ENCODE results near the gene ITPKB. TPM values are rescaled to one million over a fixed set of nuclear protein-coding genes. Genes with fewer than 3 reads are reported as not detected.

ITPKB gene
- total RNA-seq, 4 donors from 2014 or later = 22.2 to 68.6 (median 31.5) TPM

DNA sequence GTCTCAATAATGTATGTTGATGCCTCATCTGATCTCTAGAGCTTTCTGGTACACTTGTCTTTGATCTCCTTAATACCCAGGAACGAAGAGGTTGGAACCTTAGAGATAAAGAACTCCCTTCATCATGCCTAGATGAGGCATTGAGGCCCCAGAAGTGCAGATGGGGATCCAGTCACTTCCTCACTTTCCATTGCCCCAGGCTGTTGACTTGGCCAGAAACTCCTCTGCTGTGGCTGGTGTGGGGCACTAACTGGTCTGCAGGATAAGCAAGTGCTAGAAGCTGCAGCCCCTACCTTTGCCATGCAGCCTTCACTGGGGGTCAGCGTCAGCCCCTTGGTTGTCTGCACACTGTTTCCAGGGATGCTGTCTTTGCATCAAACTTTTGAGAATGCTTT lies 140.6 kb downstream of the ITPKB start:
- no peak for ATAC-seq (ENCODE audit: low FRiP score)
- no peak for DNase-seq (ENCODE audit: low spot score)
- TF ChIP-seq, protein P1, sequence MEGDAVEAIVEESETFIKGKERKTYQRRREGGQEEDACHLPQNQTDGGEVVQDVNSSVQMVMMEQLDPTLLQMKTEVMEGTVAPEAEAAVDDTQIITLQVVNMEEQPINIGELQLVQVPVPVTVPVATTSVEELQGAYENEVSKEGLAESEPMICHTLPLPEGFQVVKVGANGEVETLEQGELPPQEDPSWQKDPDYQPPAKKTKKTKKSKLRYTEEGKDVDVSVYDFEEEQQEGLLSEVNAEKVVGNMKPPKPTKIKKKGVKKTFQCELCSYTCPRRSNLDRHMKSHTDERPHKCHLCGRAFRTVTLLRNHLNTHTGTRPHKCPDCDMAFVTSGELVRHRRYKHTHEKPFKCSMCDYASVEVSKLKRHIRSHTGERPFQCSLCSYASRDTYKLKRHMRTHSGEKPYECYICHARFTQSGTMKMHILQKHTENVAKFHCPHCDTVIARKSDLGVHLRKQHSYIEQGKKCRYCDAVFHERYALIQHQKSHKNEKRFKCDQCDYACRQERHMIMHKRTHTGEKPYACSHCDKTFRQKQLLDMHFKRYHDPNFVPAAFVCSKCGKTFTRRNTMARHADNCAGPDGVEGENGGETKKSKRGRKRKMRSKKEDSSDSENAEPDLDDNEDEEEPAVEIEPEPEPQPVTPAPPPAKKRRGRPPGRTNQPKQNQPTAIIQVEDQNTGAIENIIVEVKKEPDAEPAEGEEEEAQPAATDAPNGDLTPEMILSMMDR (IDR thresholded peaks at IDR 0.05) = no peak

DNA sequence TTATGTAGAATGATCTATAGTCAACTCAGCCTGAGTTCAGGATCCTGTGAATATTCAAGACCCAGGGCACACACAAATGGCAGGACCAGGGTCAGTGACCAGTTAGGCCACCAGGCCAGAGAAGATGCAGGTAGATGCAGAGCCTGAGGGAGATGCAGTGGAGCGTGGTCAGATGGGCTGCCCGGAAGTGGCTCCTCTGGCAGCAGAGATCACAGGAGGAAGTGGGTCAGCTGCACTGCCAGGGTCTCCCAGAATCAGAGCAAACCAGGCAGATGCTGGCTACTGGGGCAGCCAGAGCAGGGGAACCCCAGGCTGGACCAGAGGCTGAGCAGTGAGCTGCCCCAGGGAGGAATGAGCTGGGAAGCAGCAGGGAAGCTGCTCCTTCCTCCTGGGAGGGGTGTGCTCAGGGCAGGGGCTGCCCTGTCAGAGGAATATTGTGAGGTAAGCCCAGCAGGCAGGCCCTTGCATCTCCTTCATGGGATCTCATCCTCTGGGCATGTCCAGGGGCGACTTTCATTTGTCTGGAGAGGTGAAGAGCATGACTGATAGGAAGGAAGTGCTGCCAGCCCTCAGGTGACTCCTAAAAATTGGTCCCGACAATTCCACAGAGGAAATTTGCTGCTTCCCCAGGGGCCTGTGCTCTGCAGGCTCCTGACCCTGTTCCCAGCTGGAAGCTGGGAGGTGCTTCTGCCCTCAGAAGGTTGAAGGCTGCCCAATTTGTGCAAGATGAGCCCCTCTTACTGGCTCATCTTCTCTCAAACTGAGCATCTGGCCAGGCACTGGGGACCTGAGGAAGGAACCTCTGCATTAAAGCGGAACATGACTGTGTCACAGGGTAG lies 141.2 kb downstream of the ITPKB start:
- ATAC-seq (ENCODE audit: low FRiP score) = no peak

DNA sequence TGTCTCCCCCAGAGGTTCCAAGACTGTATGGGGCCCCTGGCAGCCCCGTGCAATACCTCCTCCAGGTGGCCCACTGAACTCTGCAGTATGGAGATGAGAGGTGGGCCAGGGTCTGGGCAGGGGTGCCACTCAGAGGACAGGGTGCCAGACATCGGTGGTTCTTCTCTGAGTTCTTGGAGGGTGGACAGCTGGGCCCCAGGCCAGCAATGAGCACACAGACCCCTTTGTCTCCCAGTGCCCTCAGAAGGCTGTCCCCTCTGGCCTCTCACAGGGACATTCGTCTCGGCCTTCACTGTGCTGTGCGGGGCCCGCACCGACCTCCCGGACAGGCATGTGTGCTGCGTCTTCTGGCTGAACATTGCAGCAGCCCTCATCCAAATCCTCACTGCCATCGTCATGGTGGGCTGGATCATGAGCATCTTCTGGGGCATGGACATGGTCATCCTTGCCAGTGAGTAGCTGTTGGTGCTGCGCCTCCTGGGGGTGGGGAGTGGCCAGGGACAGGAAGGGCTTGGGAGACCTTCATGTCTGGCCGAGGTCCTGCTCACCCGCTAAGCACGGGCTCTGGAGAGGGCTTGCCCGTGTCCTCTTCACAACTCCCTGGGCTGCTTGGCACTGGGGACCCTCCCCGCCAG lies 142.4 kb downstream of the ITPKB start:
- TF ChIP-seq, protein P1 (IDR thresholded peaks at IDR 0.05) = no peak
- DNase-seq (ENCODE audit: low spot score) (no peak), ATAC-seq (ENCODE audit: low FRiP score) (no peak)

More for the DNA sequence above, 141.2 kb downstream of the ITPKB start:
- DNase-seq (ENCODE audit: low spot score) = no peak
- TF ChIP-seq, protein P1 (IDR thresholded peaks at IDR 0.05) = no peak

DNA sequence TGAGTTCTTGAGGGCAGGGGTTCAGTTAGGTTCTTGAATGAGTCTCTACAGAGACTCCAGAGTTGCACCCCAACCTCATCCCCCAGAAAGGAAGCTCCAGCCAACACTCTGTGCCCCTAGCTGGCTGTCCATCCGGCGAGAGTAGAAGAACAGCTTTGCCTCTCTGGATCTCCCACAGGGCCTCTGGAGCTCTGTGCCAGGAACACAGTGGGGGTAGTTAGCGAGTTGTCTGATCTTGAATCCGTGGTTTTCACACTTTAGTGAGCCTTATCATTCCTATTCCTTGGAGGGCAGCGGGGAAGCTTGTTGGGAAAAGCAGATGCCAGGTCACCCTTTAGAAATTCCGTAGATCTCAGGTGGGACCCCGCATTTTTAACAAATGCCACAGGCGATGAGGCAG lies 145.5 kb downstream of the ITPKB start:
- TF ChIP-seq, protein P1 (IDR thresholded peaks at IDR 0.05) = no peak
- no peak for ATAC-seq (ENCODE audit: low FRiP score)
- no peak for DNase-seq (ENCODE audit: low spot score)

DNA sequence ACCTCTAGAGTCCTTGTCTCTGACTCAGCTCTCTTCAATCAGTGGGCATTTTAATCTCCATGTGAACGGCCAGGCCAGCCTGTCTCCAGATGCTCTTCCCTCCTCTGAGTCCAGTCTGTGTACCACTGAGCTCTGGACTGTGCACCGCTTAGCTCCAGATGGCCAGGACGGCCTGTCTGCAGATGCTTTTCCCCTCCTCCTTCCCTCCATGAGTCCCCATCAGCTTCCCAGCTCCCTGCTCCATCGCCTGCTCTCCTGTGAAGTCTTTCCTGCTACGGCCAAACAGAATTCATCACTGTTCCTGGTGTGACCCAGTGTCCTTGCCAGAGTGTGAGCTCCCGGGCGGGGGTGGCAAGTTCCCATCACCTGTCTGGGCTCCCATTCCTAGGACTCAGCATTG lies 148.5 kb downstream of the ITPKB start:
- no peak for ATAC-seq (ENCODE audit: low FRiP score)
- TF ChIP-seq, protein P1 (IDR thresholded peaks at IDR 0.05) = no peak
- DNase-seq (ENCODE audit: low spot score) = no peak

DNA sequence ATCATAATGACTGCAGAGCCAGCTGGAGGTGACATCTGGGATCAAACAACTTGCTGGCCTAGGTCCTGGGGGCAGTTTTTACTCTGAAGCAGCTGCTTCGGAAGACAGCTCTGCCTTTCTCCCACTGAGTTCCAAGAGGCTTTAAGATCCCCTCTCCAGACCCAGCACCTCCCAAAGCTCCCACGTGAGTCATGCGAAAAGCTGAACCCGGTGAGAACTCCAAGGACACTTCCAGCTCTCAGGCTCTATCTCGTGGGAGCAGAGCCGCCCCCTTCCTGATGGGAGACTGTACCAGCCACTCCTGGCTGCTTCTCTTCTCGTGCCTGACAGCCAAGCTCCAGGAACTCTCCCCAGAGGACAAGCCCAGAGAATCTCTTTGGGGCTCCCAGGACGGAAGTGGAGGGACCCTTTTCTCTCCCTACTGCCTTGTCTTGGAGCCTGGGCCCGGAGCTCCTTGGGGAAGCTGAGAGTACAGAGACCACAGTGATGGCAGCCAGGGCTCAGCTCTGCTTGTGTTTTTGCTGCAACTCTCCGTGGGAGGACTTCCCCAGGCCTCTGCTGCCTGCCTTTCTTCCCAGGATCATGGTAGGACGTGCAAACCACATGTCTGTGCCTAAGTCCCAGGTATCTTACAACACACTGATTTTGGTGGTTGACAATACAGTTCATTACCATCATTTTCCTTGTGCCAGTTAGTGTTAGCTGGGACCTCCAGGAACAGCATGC lies 149.9 kb downstream of the ITPKB start:
- DNase-seq (ENCODE audit: low spot score) = no peak
- ATAC-seq (ENCODE audit: low FRiP score) = peak; percentile 71
- TF ChIP-seq, protein P1 (IDR thresholded peaks at IDR 0.05) = no peak
